Testis (tissue), 3 donors: ENCODE measurements around the gene TEX52. TPM values are rescaled to one million over a fixed set of nuclear protein-coding genes. Genes with fewer than 3 reads are reported as not detected.

Experiments
- DNase-seq: peaks from one replicate; pipeline ENCODE4 v3.0.0-alpha.2; 2019
- H3K27ac ChIP-seq, 2 donors: fragments of 200-600 bp; sonication (generic); one replicate each; pipeline ENCODE4 v1.5.1; 2019
- H3K27me3 ChIP-seq: fragments of 200-600 bp; sonication (generic); one replicate; pipeline ENCODE4 v1.5.1; 2019
- H3K36me3 ChIP-seq: fragments of 200-600 bp; sonication (generic); one replicate; pipeline ENCODE4 v1.5.1; 2017; ENCODE audit warnings: low read depth; ENCODE audit errors: missing control alignments
- H3K4me1 ChIP-seq: fragments of 200-600 bp; sonication (generic); one replicate; pipeline ENCODE4 v1.5.1; 2019
- H3K4me3 ChIP-seq, 2 donors: fragments of 200-600 bp; sonication (generic); one replicate each; pipeline ENCODE4 v1.5.1; 2017 to 2019
- H3K9me3 ChIP-seq: fragments of 200-600 bp; sonication (generic); one replicate; pipeline ENCODE4 v1.5.1; 2017
- POLR2A ChIP-seq: fragments of 450-650 bp; IDR thresholded peaks from one replicate; pipeline ENCODE4 v1.6.1; 2017; ENCODE audit warnings: antibody characterized with exemption, mild to moderate bottlenecking, moderate library complexity
- WGBS, 2 donors: methylation state at CpG; one replicate each; pipeline ENCODE4 v1.1.5; 2018; 5-methylcytosine and 5-hydroxymethylcytosine counted together
- intact Hi-C: fragments of 100-400 bp; cut with DNase I; formaldehyde crosslinking; loops from one replicate; pipeline ENCODE4 v1.15.1; 2023; ENCODE audit warnings: low total_unique reads
- polyA plus RNA-seq: library from polyadenylated mRNA; stranded (reverse); fragments of 350-450 nt; fragmentation: Illumina TruSeq; extraction: RNeasy Lipid Tissue Mini Kit (QIAGEN cat#74804); gene quantifications from one replicate; pipeline ENCODE4 v1.2.3, GENCODE V29; 2014; ENCODE audit warnings: low read depth, low replicate concordance; ENCODE audit not compliant: insufficient read depth
- total RNA-seq, 2 donors: library from RNA; depleted of rRNA; stranded (reverse); fragments of >200 nt; gene quantifications; one replicate each; pipeline ENCODE4 v1.2.3, GENCODE V29; 2016
- TF ChIP-seq, protein P1 (sequence below), 3 experiments: fragments of 450-650 bp in 2 of 3; fragments of 200-600 bp in 1 of 3; sonication (generic) in 1 of 3; IDR thresholded peaks; one replicate each; pipeline ENCODE4 v1.5.1; 2016 to 2019; ENCODE audit warnings: antibody characterized with exemption in 3 of 3, mild to moderate bottlenecking in 2 of 3, moderate library complexity in 1 of 3

Gene TEX52
- total and polyA plus RNA-seq, 3 donors from 2014 or later, result 0.81 to 11.4 (median 4.7) TPM

GRCh38 chr12:2833810-2834209, 23.0 kb downstream of the TEX52 start:
- Histone ChIP-seq H3K27ac (peak overlapping the region in 1 of 2 donors; percentile 25), H3K9me3 (no peaks in the 10 kb centered on the region), H3K4me3 (peak overlapping the region in 1 of 2 donors; percentile 36), H3K27me3 (no peaks in the 10 kb centered on the region), H3K36me3 (no peaks in the 10 kb centered on the region), H3K4me1 (peaks cover 9% of the 10 kb centered on the region)
- intact Hi-C loops, result loop anchor here (10.0 kb wide), 1 partner anchor 101 kb away; no protein-coding TSS in a partner anchor
- no peak for DNase-seq
- TF ChIP-seq, protein P1, sequence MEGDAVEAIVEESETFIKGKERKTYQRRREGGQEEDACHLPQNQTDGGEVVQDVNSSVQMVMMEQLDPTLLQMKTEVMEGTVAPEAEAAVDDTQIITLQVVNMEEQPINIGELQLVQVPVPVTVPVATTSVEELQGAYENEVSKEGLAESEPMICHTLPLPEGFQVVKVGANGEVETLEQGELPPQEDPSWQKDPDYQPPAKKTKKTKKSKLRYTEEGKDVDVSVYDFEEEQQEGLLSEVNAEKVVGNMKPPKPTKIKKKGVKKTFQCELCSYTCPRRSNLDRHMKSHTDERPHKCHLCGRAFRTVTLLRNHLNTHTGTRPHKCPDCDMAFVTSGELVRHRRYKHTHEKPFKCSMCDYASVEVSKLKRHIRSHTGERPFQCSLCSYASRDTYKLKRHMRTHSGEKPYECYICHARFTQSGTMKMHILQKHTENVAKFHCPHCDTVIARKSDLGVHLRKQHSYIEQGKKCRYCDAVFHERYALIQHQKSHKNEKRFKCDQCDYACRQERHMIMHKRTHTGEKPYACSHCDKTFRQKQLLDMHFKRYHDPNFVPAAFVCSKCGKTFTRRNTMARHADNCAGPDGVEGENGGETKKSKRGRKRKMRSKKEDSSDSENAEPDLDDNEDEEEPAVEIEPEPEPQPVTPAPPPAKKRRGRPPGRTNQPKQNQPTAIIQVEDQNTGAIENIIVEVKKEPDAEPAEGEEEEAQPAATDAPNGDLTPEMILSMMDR (IDR thresholded peaks at IDR 0.05), result no peak
- no peak for TF ChIP-seq POLR2A
- 49 to 62% methylated on average over 5 to 9 of the region's 9 CpGs for WGBS, 2 donors

DNA sequence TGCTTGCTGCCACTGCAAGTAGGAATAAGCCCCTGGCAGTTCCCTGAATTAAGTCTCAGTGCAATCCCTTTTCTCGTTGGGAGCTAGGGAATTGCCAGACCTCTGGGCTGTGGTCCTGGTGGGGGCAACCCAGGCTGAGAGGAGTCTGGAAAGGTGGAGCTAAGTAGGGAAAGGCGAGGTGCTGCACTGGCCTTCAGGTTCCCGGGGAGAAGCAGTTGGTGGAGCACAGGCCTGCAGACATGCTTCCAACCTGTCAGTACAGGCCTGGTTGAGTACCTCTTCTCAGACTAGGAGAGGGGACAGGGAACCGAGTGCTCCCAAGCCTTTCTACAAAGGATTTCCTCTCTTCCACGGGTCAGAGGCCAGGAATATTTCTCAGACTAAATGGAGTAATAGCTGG, 23.5 kb downstream of the TEX52 start:
- no peak for DNase-seq
- WGBS, 2 donors, result 55 to 67% methylated on average over 5 of the region's 5 CpGs
- Histone ChIP-seq H3K27me3 (no peaks in the 10 kb centered on the region), H3K36me3 (no peaks in the 10 kb centered on the region), H3K9me3 (no peaks in the 10 kb centered on the region), H3K27ac (no peak overlapping the region), H3K4me3 (no peak overlapping the region), H3K4me1 (peaks cover 9% of the 10 kb centered on the region)
- TF ChIP-seq, protein P1 (IDR thresholded peaks at IDR 0.05), result no peak
- no peak for TF ChIP-seq POLR2A
- intact Hi-C loops, result loop anchor here (10.0 kb wide), 1 partner anchor 101 kb away; no protein-coding TSS in a partner anchor

DNA sequence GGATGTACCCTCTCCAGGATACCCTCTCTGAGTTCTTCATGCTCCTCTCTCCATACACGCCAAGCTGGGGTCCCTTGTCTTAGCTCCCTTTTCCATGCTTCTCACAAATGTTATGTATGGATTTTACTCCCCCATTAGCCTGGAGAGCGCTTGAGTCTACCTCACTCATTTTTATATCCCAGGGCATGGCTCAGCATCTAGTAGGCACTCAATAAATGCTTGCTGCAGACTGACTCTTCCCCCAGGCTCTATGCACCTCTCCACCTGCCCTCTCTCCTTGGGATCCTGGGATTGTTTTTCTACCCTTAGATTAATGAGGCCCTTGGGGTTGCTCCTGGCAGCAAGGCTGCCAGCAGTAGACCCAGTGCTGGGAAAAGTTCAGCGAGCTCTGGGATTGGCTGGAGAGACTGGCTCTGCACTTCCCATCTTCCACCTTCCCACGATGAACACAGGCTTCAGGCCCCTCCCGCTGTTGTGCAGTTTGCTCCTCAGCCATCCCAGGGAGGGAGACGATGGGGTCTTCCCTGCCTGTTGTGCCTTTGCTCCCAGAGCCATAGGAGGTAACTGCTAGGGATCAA, 24.2 kb downstream of the TEX52 start:
- Histone ChIP-seq H3K27ac (no peak overlapping the region), H3K4me3 (no peak overlapping the region), H3K27me3 (no peaks in the 10 kb centered on the region), H3K4me1 (peaks cover 9% of the 10 kb centered on the region), H3K36me3 (no peaks in the 10 kb centered on the region), H3K9me3 (no peaks in the 10 kb centered on the region)
- TF ChIP-seq POLR2A, result no peak
- TF ChIP-seq, protein P1 (IDR thresholded peaks at IDR 0.05), result no peak
- intact Hi-C loops, result loop anchor here (10.0 kb wide), 1 partner anchor 102 kb away; no protein-coding TSS in a partner anchor
- DNase-seq, result no peak
- WGBS, 2 donors, result 62 to 74% methylated on average over 6 of the region's 6 CpGs

- H3K9me3 ChIP-seq, result no peaks in the 10 kb centered on the region
- no peak for DNase-seq
- H3K4me3 ChIP-seq, result no peak overlapping the region
- H3K27me3 ChIP-seq, result no peaks in the 10 kb centered on the region
- TF ChIP-seq POLR2A, result no peak
- no peaks in the 10 kb centered on the region for H3K36me3 ChIP-seq
- intact Hi-C loops, result no loop called here
- H3K27ac ChIP-seq, result no peak overlapping the region
- no peaks in the 10 kb centered on the region for H3K4me1 ChIP-seq
- 92 to 95% methylated on average over 6 of the region's 6 CpGs for WGBS, 2 donors
Measured at GRCh38 chr12:2829275-2829674, 27.6 kb downstream of the TEX52 start.

DNA sequence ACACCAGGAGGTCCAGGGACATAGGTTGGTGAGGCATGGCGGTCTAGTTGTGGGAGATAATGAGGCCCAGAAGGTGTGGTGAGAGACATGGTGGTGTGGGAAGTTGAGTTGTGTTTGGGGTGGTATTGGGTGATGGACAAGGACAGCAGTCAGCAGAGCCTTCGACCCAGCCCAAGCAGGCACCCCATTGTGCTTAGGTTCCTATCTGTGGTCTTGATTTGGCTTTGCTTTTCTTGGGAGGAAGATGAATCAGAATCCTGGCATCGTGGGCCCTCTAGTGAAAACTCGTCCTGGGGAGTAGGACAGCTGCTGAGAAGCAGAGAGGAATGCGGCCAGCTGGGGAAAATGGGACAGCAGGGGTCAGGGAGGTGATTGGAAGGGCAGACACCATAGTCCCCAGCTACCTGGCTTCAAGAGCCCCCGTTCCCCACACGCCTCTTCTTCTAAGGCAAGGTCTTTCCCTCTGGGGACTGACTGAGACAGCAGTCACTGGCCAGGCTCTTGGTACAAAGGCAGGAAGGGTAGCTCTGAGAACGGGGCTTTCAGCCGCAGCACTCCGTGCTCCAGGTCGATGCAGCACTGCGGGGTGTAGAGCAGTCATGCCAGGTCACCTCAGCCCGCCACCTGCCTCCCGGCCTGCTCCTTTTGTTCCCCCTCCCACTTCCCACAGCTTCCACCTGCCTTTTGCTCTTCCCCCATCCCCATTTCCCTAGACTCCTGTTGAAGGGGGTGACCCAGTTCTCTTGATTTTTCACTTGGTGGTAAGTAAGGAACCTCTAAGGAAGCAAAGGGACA, 29.9 kb downstream of the TEX52 start:
- H3K36me3 ChIP-seq, result no peaks in the 10 kb centered on the region

More for the DNA sequence above, 29.9 kb downstream of the TEX52 start:
- TF ChIP-seq, protein P1 (IDR thresholded peaks at IDR 0.05), result no peak
- TF ChIP-seq POLR2A, result no peak
- Histone ChIP-seq H3K4me3 (no peak overlapping the region), H3K27me3 (no peaks in the 10 kb centered on the region), H3K4me1 (no peaks in the 10 kb centered on the region), H3K9me3 (no peaks in the 10 kb centered on the region), H3K27ac (no peak overlapping the region)
- 84 to 93% methylated on average over 14 of the region's 14 CpGs for WGBS, 2 donors
- DNase-seq, result no peak
- intact Hi-C loops, result no loop called here
